T-helper 17 cell (primary cell): Measurements from ENCODE around the gene PCARE. TPM values are rescaled to one million over a fixed set of nuclear protein-coding genes. Genes with fewer than 3 reads are reported as not detected.

ENCODE experiments used
- ATAC-seq: fragments of 150-1000 bp; cut with Tn5 transposase; 2 replicates; pipeline ENCODE4 v1.10.0; 2021; ENCODE audit warnings: mild to moderate bottlenecking, moderate library complexity
- DNase-seq, 3 donors: peaks; one replicate each; pipeline versions ENCODE4 v3.0.0 to v3.0.0-alpha.2; 2020 to 2021
- H3K9me3 ChIP-seq: one replicate; pipeline ENCODE4 v1.7.0; 2013; ENCODE audit warnings: low read length, mild to moderate bottlenecking; ENCODE audit not compliant: control insufficient read depth, poor library complexity, severe bottlenecking
- H3K27ac Mint-ChIP-seq: one replicate; pipeline ENCODE4 v1.8.0; 2022; ENCODE audit warnings: mild to moderate bottlenecking, moderate library complexity, mixed read lengths
- H3K27me3 Mint-ChIP-seq: one replicate; pipeline ENCODE4 v1.8.0; 2022; ENCODE audit warnings: mixed read lengths
- H3K36me3 Mint-ChIP-seq: one replicate; pipeline ENCODE4 v1.8.0; 2022; ENCODE audit warnings: low read depth, mixed read lengths
- H3K4me1 Mint-ChIP-seq: one replicate; pipeline ENCODE4 v1.8.0; 2022; ENCODE audit warnings: mild to moderate bottlenecking, mixed read lengths
- H3K4me3 Mint-ChIP-seq: one replicate; pipeline ENCODE4 v1.8.0; 2022; ENCODE audit warnings: mild to moderate bottlenecking, moderate library complexity, mixed read lengths
- total RNA-seq, 4 donors: library from RNA in 2 of 4; stranded (reverse) in 2 of 4; gene quantifications; one replicate each; pipeline ENCODE4 v1.2.3 and lab custom pipeline; 2022 to 2026

Gene PCARE
- total RNA-seq, 2 donors from 2014 or later: not detected

DNA sequence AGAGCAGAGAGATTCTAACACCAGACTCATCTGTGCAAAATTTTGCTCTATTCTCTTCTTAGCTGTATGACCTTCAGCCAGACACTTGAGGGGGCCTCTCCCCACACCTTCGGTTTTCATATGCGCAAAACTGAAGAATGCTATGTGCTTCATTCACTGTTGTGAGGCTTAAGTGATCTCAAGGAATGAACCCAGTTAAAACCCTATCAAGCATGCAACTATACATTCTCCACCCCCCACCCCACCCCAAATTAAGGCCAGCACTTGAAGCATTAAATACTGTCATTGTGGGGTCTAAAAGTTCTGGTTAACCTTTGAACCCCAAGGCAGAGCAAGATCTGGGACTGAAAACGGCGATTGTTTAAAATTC is 10.0 kb downstream of the PCARE start:
- DNase-seq (no peak), ATAC-seq (no peak)
- no peak overlapping the region for H3K4me3 Mint-ChIP-seq
- no peaks in the 10 kb centered on the region for H3K36me3 Mint-ChIP-seq
- peaks cover 4% of the 10 kb centered on the region for H3K4me1 Mint-ChIP-seq
- no peak overlapping the region for H3K27ac Mint-ChIP-seq
- no peaks in the 10 kb centered on the region for H3K27me3 Mint-ChIP-seq
- no peaks in the 10 kb centered on the region for H3K9me3 ChIP-seq

GRCh38 chr2:29063646-29064345 is 10.5 kb downstream of the PCARE start:
- H3K27ac Mint-ChIP-seq: no peak overlapping the region
- no peak overlapping the region for H3K4me3 Mint-ChIP-seq
- no peak for ATAC-seq
- H3K27me3 Mint-ChIP-seq: no peaks in the 10 kb centered on the region
- H3K4me1 Mint-ChIP-seq: peaks cover 4% of the 10 kb centered on the region
- no peaks in the 10 kb centered on the region for H3K9me3 ChIP-seq
- no peaks in the 10 kb centered on the region for H3K36me3 Mint-ChIP-seq
- no peak for DNase-seq

- no peak for DNase-seq
- no peaks in the 10 kb centered on the region for H3K27me3 Mint-ChIP-seq
- no peak overlapping the region for H3K4me3 Mint-ChIP-seq
- H3K4me1 Mint-ChIP-seq: peaks cover 4% of the 10 kb centered on the region
- no peak for ATAC-seq
- H3K9me3 ChIP-seq: no peaks in the 10 kb centered on the region
- no peak overlapping the region for H3K27ac Mint-ChIP-seq
- H3K36me3 Mint-ChIP-seq: no peaks in the 10 kb centered on the region
Measured at GRCh38 chr2:29063056-29063455, 11.3 kb downstream of the PCARE start.

- DNase-seq (no peak), ATAC-seq (no peak)
- H3K36me3 Mint-ChIP-seq: no peaks in the 10 kb centered on the region
- H3K27me3 Mint-ChIP-seq: no peaks in the 10 kb centered on the region
- H3K9me3 ChIP-seq: no peaks in the 10 kb centered on the region
- peaks cover 4% of the 10 kb centered on the region for H3K4me1 Mint-ChIP-seq
- H3K4me3 Mint-ChIP-seq: no peak overlapping the region
- no peak overlapping the region for H3K27ac Mint-ChIP-seq
Measured at GRCh38 chr2:29062371-29062770, 12.0 kb downstream of the PCARE start.

GRCh38 chr2:29061616-29062015 is 12.7 kb downstream of the PCARE start:
- no peaks in the 10 kb centered on the region for H3K9me3 ChIP-seq
- Mint-ChIP-seq H3K27me3 (no peaks in the 10 kb centered on the region), H3K27ac (no peak overlapping the region), H3K36me3 (no peaks in the 10 kb centered on the region), H3K4me1 (peaks cover 4% of the 10 kb centered on the region), H3K4me3 (no peak overlapping the region)
- ATAC-seq (no peak), DNase-seq (no peak)

DNA sequence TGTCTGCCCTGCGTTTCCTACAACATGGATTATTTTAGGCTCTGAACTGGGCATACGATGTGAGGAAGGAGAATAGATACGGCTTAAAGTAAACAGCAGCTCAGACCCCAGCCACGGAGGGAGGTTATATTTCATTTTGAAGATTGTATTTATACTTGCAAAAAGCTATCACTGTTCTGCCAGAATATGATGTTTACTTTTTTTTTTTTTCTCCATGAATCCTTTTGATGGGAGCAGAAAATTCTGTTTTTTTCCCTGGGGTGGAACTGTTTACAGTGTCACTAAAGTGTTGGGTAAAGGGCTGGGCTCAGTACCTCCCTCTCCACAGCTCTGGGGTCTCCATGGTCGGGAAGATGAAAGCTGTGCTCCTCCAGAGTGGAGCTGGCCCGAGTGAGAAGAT is 13.1 kb downstream of the PCARE start:
- Mint-ChIP-seq H3K4me1 (peaks cover 4% of the 10 kb centered on the region), H3K27ac (no peak overlapping the region), H3K4me3 (no peak overlapping the region), H3K27me3 (no peaks in the 10 kb centered on the region), H3K36me3 (no peaks in the 10 kb centered on the region)
- DNase-seq: no peak
- no peaks in the 10 kb centered on the region for H3K9me3 ChIP-seq
- ATAC-seq: no peak

- H3K27me3 Mint-ChIP-seq: no peaks in the 10 kb centered on the region
- ATAC-seq (no peak), DNase-seq (no peak)
- H3K27ac Mint-ChIP-seq: no peak overlapping the region
- no peaks in the 10 kb centered on the region for H3K36me3 Mint-ChIP-seq
- H3K4me3 Mint-ChIP-seq: no peak overlapping the region
- H3K9me3 ChIP-seq: no peaks in the 10 kb centered on the region
- H3K4me1 Mint-ChIP-seq: peaks cover 4% of the 10 kb centered on the region
Measured at GRCh38 chr2:29060441-29060840, 13.9 kb downstream of the PCARE start.

DNA sequence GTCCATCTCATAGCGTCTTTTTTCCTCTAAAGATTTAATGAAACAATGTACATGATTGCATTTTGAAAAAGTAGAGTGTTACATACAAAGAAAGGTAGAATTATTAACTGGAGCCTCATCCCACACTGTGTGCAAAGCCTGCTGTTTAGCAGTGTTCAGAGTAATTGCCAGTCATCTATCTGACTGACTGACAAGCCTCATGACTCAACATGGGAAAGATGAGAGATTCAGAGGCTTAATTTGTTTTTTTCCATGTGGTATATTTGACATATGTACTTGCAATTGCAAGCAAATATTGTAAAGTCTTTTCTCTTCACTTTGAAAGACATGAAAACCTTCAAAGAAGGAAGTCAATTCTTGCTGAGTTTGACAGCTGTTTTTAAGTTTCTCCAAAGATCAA is 14.7 kb downstream of the PCARE start:
- Mint-ChIP-seq H3K4me3 (no peak overlapping the region), H3K27me3 (no peaks in the 10 kb centered on the region), H3K27ac (no peak overlapping the region), H3K36me3 (no peaks in the 10 kb centered on the region), H3K4me1 (peaks cover 4% of the 10 kb centered on the region)
- DNase-seq: no peak
- no peaks in the 10 kb centered on the region for H3K9me3 ChIP-seq
- ATAC-seq: no peak

DNA sequence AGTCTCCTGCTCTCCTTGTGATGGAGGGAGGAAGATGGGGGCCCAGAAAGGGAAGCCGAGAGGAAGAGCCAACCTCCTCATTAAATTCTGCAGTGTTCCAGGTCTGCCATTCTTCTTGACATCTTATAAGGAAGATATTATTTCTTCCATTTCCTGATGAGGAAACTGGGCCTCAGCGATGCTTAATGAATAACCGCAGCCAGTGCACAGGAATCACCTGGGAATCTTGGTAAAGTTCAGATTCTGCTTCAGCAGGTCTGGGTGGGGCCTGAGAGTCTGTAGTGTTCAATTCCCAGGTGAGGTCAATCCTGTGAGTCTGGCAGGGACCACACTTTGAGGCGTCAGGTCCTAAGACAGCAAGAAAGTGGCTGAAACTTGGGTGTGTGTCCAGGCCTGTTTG is 17.3 kb downstream of the PCARE start:
- Mint-ChIP-seq H3K4me3 (no peak overlapping the region), H3K4me1 (peaks cover 4% of the 10 kb centered on the region), H3K27me3 (no peaks in the 10 kb centered on the region), H3K27ac (no peak overlapping the region), H3K36me3 (no peaks in the 10 kb centered on the region)
- H3K9me3 ChIP-seq: no peaks in the 10 kb centered on the region
- no peak for ATAC-seq
- DNase-seq: no peak

GRCh38 chr2:29056452-29056851 is 17.9 kb downstream of the PCARE start:
- Mint-ChIP-seq H3K27ac (no peak overlapping the region), H3K4me3 (no peak overlapping the region), H3K36me3 (no peaks in the 10 kb centered on the region), H3K4me1 (peaks cover 4% of the 10 kb centered on the region), H3K27me3 (no peaks in the 10 kb centered on the region)
- ATAC-seq: no peak
- no peaks in the 10 kb centered on the region for H3K9me3 ChIP-seq
- DNase-seq: no peak

GRCh38 chr2:29055601-29056000 is 18.7 kb downstream of the PCARE start:
- Mint-ChIP-seq H3K4me3 (no peak overlapping the region), H3K27ac (no peak overlapping the region), H3K27me3 (no peaks in the 10 kb centered on the region), H3K36me3 (no peaks in the 10 kb centered on the region), H3K4me1 (peaks cover 4% of the 10 kb centered on the region)
- ATAC-seq (no peak), DNase-seq (no peak)
- no peaks in the 10 kb centered on the region for H3K9me3 ChIP-seq

GRCh38 chr2:29054430-29054829 is 19.9 kb downstream of the PCARE start:
- Mint-ChIP-seq H3K27ac (no peak overlapping the region), H3K27me3 (no peaks in the 10 kb centered on the region), H3K4me3 (no peak overlapping the region), H3K36me3 (no peaks in the 10 kb centered on the region), H3K4me1 (no peaks in the 10 kb centered on the region)
- no peaks in the 10 kb centered on the region for H3K9me3 ChIP-seq
- ATAC-seq (no peak), DNase-seq (no peak)

DNA sequence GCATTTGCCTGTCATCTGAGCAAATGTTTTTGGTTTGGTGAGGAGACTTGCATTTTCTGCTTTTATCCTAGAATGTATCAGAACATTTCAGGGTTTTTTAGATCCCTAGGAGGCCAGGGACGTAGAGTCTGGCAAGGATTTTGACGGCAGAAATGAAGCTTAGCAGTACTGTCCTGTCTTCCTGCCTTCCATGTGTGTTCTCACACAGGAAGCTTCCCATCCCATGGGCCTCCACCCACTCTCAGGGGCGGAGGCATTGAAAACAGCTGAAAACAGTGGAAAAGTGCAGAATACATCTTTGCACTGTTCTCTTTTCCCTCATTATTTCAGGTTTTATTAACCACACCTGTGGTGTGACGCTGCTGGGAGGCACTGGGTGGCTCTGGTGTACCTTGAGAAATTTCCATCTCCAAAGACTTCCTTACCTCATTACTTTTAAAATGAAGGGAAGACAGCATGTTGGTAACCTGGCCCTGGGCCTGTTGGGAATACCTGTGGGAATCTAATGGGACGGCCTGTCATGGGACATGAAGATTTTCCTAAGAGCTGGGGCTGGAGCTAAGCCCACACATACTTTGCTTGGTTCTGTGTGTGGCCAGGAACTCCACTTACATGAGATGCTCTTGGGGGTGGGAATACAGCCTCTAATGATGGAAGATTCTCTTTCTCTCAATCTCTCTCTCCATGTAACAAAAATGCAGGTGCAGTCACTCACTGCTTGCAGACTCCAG is 20.5 kb downstream of the PCARE start:
- DNase-seq: no peak
- no peak overlapping the region for H3K4me3 Mint-ChIP-seq
- no peaks in the 10 kb centered on the region for H3K4me1 Mint-ChIP-seq
- no peaks in the 10 kb centered on the region for H3K9me3 ChIP-seq
- ATAC-seq: no peak
- no peaks in the 10 kb centered on the region for H3K27me3 Mint-ChIP-seq
- H3K27ac Mint-ChIP-seq: no peak overlapping the region
- H3K36me3 Mint-ChIP-seq: no peaks in the 10 kb centered on the region

- no peak for DNase-seq
- H3K4me3 Mint-ChIP-seq: no peak overlapping the region
- H3K36me3 Mint-ChIP-seq: no peaks in the 10 kb centered on the region
- H3K9me3 ChIP-seq: no peaks in the 10 kb centered on the region
- ATAC-seq: no peak
- H3K27ac Mint-ChIP-seq: no peak overlapping the region
- no peaks in the 10 kb centered on the region for H3K4me1 Mint-ChIP-seq
- no peaks in the 10 kb centered on the region for H3K27me3 Mint-ChIP-seq
Measured at GRCh38 chr2:29053223-29053622, 21.1 kb downstream of the PCARE start.
